ENCODE measurements around the gene EVA1C. TPM values are rescaled to one million over a fixed set of nuclear protein-coding genes. Genes with fewer than 3 reads are reported as not detected.

Gene EVA1C
- total RNA-seq, 1 experiment from 2014 or later, result 16.1 TPM

- no peaks in the 10 kb centered on the region for H3K27me3 ChIP-seq (ENCODE audit: low read length)
- H4K20me1 ChIP-seq (ENCODE audit: low read length), result no peaks in the 10 kb centered on the region
- no peaks in the 10 kb centered on the region for H3K9me3 ChIP-seq (ENCODE audit: low read length)
- ChIA-PET CTCF (interaction anchor here (0.9 to 2.1 kb wide), 3 partner anchors 30 to 230 kb away, joined by 3 to 14 read pairs (median 8); no protein-coding TSS in a partner anchor), POLR2A (ENCODE audit: unreplicated experiment) (interaction anchor here (0.8 kb wide), 1 partner anchor 12 kb away, joined by 15 read pairs; no protein-coding TSS in a partner anchor)
- H2AFZ ChIP-seq (ENCODE audit: low read length), result no peak overlapping the region
- no peak overlapping the region for H3K4me3 ChIP-seq (ENCODE audit: low read length)
- peak; percentile 97 for ATAC-seq
- H3K4me1 ChIP-seq (ENCODE audit: insufficient read depth, low read length), result peaks cover 20% of the 10 kb centered on the region
- peak overlapping the region; percentile 56 for H3K9ac ChIP-seq (ENCODE audit: low read length)
- no TSS peak for BruUV-seq (replicated peaks)
- DNase-seq, result peak; percentile 62
- intact Hi-C loops (cut with micrococcal nuclease), result loop anchor here (1.0 kb wide), 1 partner anchor 10 kb away; no protein-coding TSS in a partner anchor
- peak overlapping the region; percentile 22; the same call in 1 of the 2 replicates for H3K4me2 ChIP-seq (ENCODE audit: low read length)
- peak overlapping the region; percentile 83 for H3K27ac ChIP-seq (ENCODE audit: low read length)
- H3K9me2 ChIP-seq (replicated peaks; ENCODE audit: low read length), result no peaks in the 10 kb centered on the region
- H3F3A ChIP-seq (ENCODE audit: low read length, unreplicated experiment), result no peaks in the 10 kb centered on the region
- peaks cover 22% of the 10 kb centered on the region for H3K79me2 ChIP-seq (ENCODE audit: low read length)
- no peak for TF ChIP-seq EZH2phosphoT487 (IDR thresholded peaks at IDR 0.05; ENCODE audit: borderline replicate concordance, low read length)
- TF ChIP-seq, protein P1, sequence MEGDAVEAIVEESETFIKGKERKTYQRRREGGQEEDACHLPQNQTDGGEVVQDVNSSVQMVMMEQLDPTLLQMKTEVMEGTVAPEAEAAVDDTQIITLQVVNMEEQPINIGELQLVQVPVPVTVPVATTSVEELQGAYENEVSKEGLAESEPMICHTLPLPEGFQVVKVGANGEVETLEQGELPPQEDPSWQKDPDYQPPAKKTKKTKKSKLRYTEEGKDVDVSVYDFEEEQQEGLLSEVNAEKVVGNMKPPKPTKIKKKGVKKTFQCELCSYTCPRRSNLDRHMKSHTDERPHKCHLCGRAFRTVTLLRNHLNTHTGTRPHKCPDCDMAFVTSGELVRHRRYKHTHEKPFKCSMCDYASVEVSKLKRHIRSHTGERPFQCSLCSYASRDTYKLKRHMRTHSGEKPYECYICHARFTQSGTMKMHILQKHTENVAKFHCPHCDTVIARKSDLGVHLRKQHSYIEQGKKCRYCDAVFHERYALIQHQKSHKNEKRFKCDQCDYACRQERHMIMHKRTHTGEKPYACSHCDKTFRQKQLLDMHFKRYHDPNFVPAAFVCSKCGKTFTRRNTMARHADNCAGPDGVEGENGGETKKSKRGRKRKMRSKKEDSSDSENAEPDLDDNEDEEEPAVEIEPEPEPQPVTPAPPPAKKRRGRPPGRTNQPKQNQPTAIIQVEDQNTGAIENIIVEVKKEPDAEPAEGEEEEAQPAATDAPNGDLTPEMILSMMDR (conservative IDR thresholded peaks at IDR 0.05; ENCODE audit: low read depth, low read length), result no peak
- no peak for TF ChIP-seq EZH2 (IDR thresholded peaks at IDR 0.05; ENCODE audit: low read length, unreplicated experiment)
- peaks cover 65% of the 10 kb centered on the region for H3K36me3 ChIP-seq (ENCODE audit: low read depth, low read length)
Observed at GRCh38 chr21:32371913-32372314, 40.6 kb upstream of the EVA1C start.

DNA sequence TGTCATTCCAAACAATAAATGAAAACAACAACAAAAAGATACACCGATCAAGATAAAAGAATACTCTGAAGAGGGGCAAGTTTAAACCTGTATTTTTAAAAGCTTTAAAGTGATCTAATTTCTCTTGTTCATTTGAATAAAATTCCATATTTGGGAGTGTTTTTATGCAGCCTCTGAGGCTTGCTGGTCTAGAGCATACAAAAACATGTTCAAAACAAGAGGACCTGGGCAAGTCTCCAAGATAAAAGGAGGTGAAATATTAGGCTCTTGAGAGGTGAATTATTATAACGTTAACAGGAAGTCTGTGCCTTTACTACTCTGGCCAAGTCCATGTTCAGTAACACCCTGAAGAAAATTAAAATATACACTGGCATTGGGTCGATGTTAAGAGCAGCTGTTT is 39.8 kb upstream of the EVA1C start:
- POLR2A ChIA-PET (ENCODE audit: unreplicated experiment), result no interaction called here

More for the DNA sequence above, 39.8 kb upstream of the EVA1C start:
- Histone ChIP-seq H3K4me1 (ENCODE audit: insufficient read depth, low read length) (peaks cover 20% of the 10 kb centered on the region), H3F3A (ENCODE audit: low read length, unreplicated experiment) (no peaks in the 10 kb centered on the region), H3K9me2 (replicated peaks; ENCODE audit: low read length) (no peaks in the 10 kb centered on the region), H2AFZ (ENCODE audit: low read length) (no peak overlapping the region), H3K4me2 (ENCODE audit: low read length) (peak overlapping the region; percentile 3; the same call in 1 of the 2 replicates), H3K27ac (ENCODE audit: low read length) (peak overlapping the region; percentile 83), H4K20me1 (ENCODE audit: low read length) (no peaks in the 10 kb centered on the region), H3K9me3 (ENCODE audit: low read length) (no peaks in the 10 kb centered on the region), H3K9ac (ENCODE audit: low read length) (peak overlapping the region; percentile 54), H3K36me3 (ENCODE audit: low read depth, low read length) (peaks cover 59% of the 10 kb centered on the region), H3K79me2 (ENCODE audit: low read length) (peaks cover 27% of the 10 kb centered on the region), H3K4me3 (ENCODE audit: low read length) (no peak overlapping the region), H3K27me3 (ENCODE audit: low read length) (no peaks in the 10 kb centered on the region)
- CTCF ChIA-PET, result interaction anchor here (0.6 to 2.1 kb wide), 3 partner anchors 25 to 229 kb away, joined by 3 to 14 read pairs (median 7); no protein-coding TSS in a partner anchor
- intact Hi-C loops (cut with micrococcal nuclease), result loop anchor here (1.0 kb wide), 1 partner anchor 10 kb away; no protein-coding TSS in a partner anchor
- BruUV-seq (replicated peaks), result no TSS peak
- DNase-seq, result no peak
- TF ChIP-seq EZH2phosphoT487 (IDR thresholded peaks at IDR 0.05; ENCODE audit: borderline replicate concordance, low read length) (no peak), EZH2 (IDR thresholded peaks at IDR 0.05; ENCODE audit: low read length, unreplicated experiment) (no peak)
- TF ChIP-seq, protein P1 (conservative IDR thresholded peaks at IDR 0.05; ENCODE audit: low read depth, low read length), result no peak
- ATAC-seq, result peak; percentile 13
